Liver (tissue), 9 donors: ENCODE measurements around the gene CRB2. TPM values are rescaled to one million over a fixed set of nuclear protein-coding genes. Genes with fewer than 3 reads are reported as not detected.

Experiments used
- DNase-seq: peaks from one replicate; pipeline ENCODE4 v3.0.0-alpha.2; 2017; ENCODE audit warnings: low spot score
- H3K27ac ChIP-seq, 2 donors: one replicate each; pipeline ENCODE4 v1.7.0; 2013; ENCODE audit warnings: inconsistent platforms in 2 of 2, low read length in 2 of 2, control low read depth in 1 of 2, low read depth in 1 of 2, mild to moderate bottlenecking in 1 of 2
- H3K27me3 ChIP-seq, 4 donors: one replicate each; pipeline versions ENCODE4 v1.6.1 to v1.7.0; 2013; ENCODE audit warnings: low read length in 3 of 4, inconsistent platforms in 1 of 4, mild to moderate bottlenecking in 1 of 4, moderate library complexity in 1 of 4; ENCODE audit not compliant: control insufficient read depth in 4 of 4, insufficient read depth in 4 of 4
- H3K36me3 ChIP-seq, 4 donors: one replicate each; pipeline versions ENCODE4 v1.6.1 to v1.7.0; 2013; ENCODE audit warnings: low read length in 3 of 4, mild to moderate bottlenecking in 3 of 4, low read depth in 1 of 4, moderate library complexity in 1 of 4; ENCODE audit not compliant: control insufficient read depth in 4 of 4, insufficient read depth in 3 of 4
- H3K4me1 ChIP-seq, 4 donors: one replicate each; pipeline versions ENCODE4 v1.6.1 to v1.7.0; 2013; ENCODE audit warnings: low read length in 3 of 4, mild to moderate bottlenecking in 3 of 4, moderate library complexity in 1 of 4; ENCODE audit not compliant: control insufficient read depth in 4 of 4, insufficient read depth in 4 of 4
- H3K4me3 ChIP-seq, 3 donors: one replicate each; pipeline versions ENCODE4 v1.6.1 to v1.7.0; 2013; ENCODE audit warnings: low read length in 3 of 3, control low read depth in 1 of 3, low read depth in 1 of 3, mild to moderate bottlenecking in 1 of 3
- H3K9ac ChIP-seq, 2 donors: one replicate each; pipeline ENCODE4 v1.7.0; 2013; ENCODE audit warnings: low read length in 2 of 2, mild to moderate bottlenecking in 2 of 2, moderate library complexity in 2 of 2, control low read depth in 1 of 2, low read depth in 1 of 2
- H3K9me3 ChIP-seq, 4 donors: one replicate each; pipeline versions ENCODE4 v1.6.1 to v1.7.0; 2013; ENCODE audit warnings: low read length in 3 of 4; ENCODE audit not compliant: control insufficient read depth in 4 of 4
- ATF3 ChIP-seq: IDR thresholded peaks from 2 replicates; pipeline ENCODE4 v1.6.1; 2016; ENCODE audit warnings: antibody characterized with exemption
- CTCF ChIP-seq: fragments of 150-350 bp; IDR thresholded peaks from 2 replicates; pipeline ENCODE4 v1.5.1; 2017; ENCODE audit warnings: improper control_type of control experiment, low read depth, low read length; ENCODE audit not compliant: missing input control
- EGR1 ChIP-seq, 2 donors: IDR thresholded peaks; 2 replicates each; pipeline ENCODE4 v1.6.1; 2016 to 2018; ENCODE audit warnings: antibody characterized with exemption in 2 of 2, low read depth in 2 of 2
- FOXA1 ChIP-seq: IDR thresholded peaks from 2 replicates; pipeline ENCODE4 v1.6.1; 2016; ENCODE audit warnings: antibody characterized with exemption
- FOXA2 ChIP-seq: IDR thresholded peaks from 2 replicates; pipeline ENCODE4 v1.6.1; 2016; ENCODE audit warnings: antibody characterized with exemption
- GABPA ChIP-seq, 2 donors: IDR thresholded peaks in 1 of 2; conservative IDR thresholded peaks in 1 of 2; 2 replicates each; pipeline ENCODE4 v1.6.1; 2016; ENCODE audit warnings: antibody characterized with exemption in 2 of 2, mild to moderate bottlenecking in 1 of 2, moderate library complexity in 1 of 2
- HNF4A ChIP-seq, 2 donors: conservative IDR thresholded peaks; 2 replicates each; pipeline ENCODE4 v1.6.1; 2016; ENCODE audit warnings: antibody characterized with exemption in 2 of 2, mild to moderate bottlenecking in 2 of 2
- HNF4G ChIP-seq: IDR thresholded peaks from 2 replicates; pipeline ENCODE4 v1.6.1; 2016; ENCODE audit warnings: antibody characterized with exemption
- JUND ChIP-seq, 2 donors: IDR thresholded peaks; 2 replicates each; pipeline ENCODE4 v1.6.1; 2016; ENCODE audit warnings: antibody characterized with exemption in 2 of 2
- MAX ChIP-seq: IDR thresholded peaks from 2 replicates; pipeline ENCODE4 v1.6.1; 2016; ENCODE audit warnings: antibody characterized with exemption
- NR2F2 ChIP-seq: IDR thresholded peaks from 2 replicates; pipeline ENCODE4 v1.6.1; 2016; ENCODE audit warnings: antibody characterized with exemption
- RAD21 ChIP-seq, 2 donors: IDR thresholded peaks; 2 replicates each; pipeline ENCODE4 v1.6.1; 2016; ENCODE audit warnings: antibody characterized with exemption in 2 of 2, mild to moderate bottlenecking in 2 of 2
- REST ChIP-seq: IDR thresholded peaks from 2 replicates; pipeline ENCODE4 v1.6.1; 2016; ENCODE audit warnings: antibody characterized with exemption, mild to moderate bottlenecking
- RXRA ChIP-seq, 2 donors: IDR thresholded peaks; 2 replicates each; pipeline ENCODE4 v1.6.1; 2017 to 2018; ENCODE audit warnings: antibody characterized with exemption in 2 of 2, mild to moderate bottlenecking in 1 of 2
- SP1 ChIP-seq: IDR thresholded peaks from 2 replicates; pipeline ENCODE4 v1.6.1; 2018; ENCODE audit warnings: antibody characterized with exemption, mild to moderate bottlenecking
- TAF1 ChIP-seq: conservative IDR thresholded peaks from 2 replicates; pipeline ENCODE4 v1.6.1; 2016; ENCODE audit warnings: antibody characterized with exemption, mild to moderate bottlenecking
- YY1 ChIP-seq: IDR thresholded peaks from 2 replicates; pipeline ENCODE4 v1.6.1; 2016; ENCODE audit warnings: antibody characterized with exemption, mild to moderate bottlenecking
- ZBTB33 ChIP-seq: IDR thresholded peaks from 2 replicates; pipeline ENCODE4 v1.6.1; 2016; ENCODE audit warnings: antibody characterized with exemption
- WGBS: extraction: QIAGEN DNeasy Blood & Tissue Kit; methylation state at CpG from one replicate; pipeline ENCODE4 v1.1.7; 2013; 5-methylcytosine and 5-hydroxymethylcytosine counted together
- polyA plus RNA-seq, 2 donors: library from polyadenylated mRNA; stranded (reverse) in 1 of 2; unstranded in 1 of 2; fragments of 200-250 nt in 1 of 2; fragments of >200 nt in 1 of 2; fragmentation: Nextera tagmentation in 1 of 2; extraction: Ambion mirVana in 1 of 2; gene quantifications; one replicate each; pipeline versions ENCODE4 v1.2.1 to v1.2.3, GENCODE V29; 2013 to 2015
- total RNA-seq, 2 donors: library from RNA; depleted of rRNA; stranded (reverse); fragments of >200 nt; gene quantifications; one replicate each; pipeline ENCODE4 v1.2.3, GENCODE V29; 2014
- donor health status: healthy.
- donor health status: healthy.
- donor health status: healthy.
- donor health status: healthy.
- donor health status: healthy.

The CRB2 gene
- total and polyA plus RNA-seq, 4 donors: 1.7 TPM; not detected in 3

GRCh38 chr9:123406016-123406415 lies 50.0 kb downstream of the CRB2 start:
- Histone ChIP-seq H3K9me3 (no peaks in the 10 kb centered on the region), H3K4me3 (no peak overlapping the region), H3K4me1 (no peaks in the 10 kb centered on the region), H3K27ac (no peak overlapping the region), H3K36me3 (peaks cover 0 to 5% (median 4%) of the 10 kb centered on the region in 4 donors), H3K27me3 (no peaks in the 10 kb centered on the region), H3K9ac (no peak overlapping the region)
- DNase-seq: no peak
- TF ChIP-seq SP1 (no peak), FOXA2 (no peak), ATF3 (no peak), MAX (no peak), ZBTB33 (no peak), REST (no peak), TAF1 (no peak), JUND (IDR thresholded peaks at IDR 0.05) (no peak), HNF4A (conservative IDR thresholded peaks at IDR 0.05) (no peak), RAD21 (IDR thresholded peaks at IDR 0.05) (no peak), HNF4G (no peak), RXRA (IDR thresholded peaks at IDR 0.05) (no peak), NR2F2 (no peak), FOXA1 (no peak), EGR1 (IDR thresholded peaks at IDR 0.05; ENCODE audit: low read depth in 2 of 2) (no peak), YY1 (no peak), CTCF (no peak), GABPA (IDR thresholded peaks at IDR 0.05 in 1 of 2, conservative IDR thresholded peaks at IDR 0.05 in 1 of 2) (no peak)
- 86% methylated on average over 6 of the region's 6 CpGs for WGBS
